GM20431 (cell line): ENCODE results near the gene FAM174B.

Experiments
- in situ Hi-C: fragments of 300-500 bp; cut with MseI, MboI; formaldehyde crosslinking; loops from one replicate; pipeline ENCODE4 v1.15.0; 2020; ENCODE audit warnings: low sequenced_read_pairs; ENCODE audit not compliant: unreplicated experiment

FAM174B gene

DNA sequence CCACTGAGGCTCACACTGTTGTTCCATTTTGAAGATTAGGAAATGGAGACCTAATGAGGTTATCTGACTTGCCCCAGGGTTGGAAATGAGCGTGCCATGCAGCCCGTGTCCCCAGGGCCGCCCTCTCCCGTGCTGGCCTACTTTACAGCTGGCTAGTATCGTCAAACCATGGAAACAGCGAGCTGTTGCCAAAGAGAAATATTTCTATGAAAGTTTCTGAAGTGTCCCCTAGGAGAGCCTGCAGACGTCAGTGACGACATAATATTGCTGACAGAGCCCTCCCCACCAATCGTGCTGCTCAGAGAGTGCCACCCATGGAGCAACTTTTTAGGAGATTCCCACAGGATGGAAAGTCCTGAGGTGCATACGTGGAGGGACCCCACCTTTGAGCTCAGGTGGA lies 11.2 kb upstream of the FAM174B start:
- in situ Hi-C loops = no loop called here

DNA sequence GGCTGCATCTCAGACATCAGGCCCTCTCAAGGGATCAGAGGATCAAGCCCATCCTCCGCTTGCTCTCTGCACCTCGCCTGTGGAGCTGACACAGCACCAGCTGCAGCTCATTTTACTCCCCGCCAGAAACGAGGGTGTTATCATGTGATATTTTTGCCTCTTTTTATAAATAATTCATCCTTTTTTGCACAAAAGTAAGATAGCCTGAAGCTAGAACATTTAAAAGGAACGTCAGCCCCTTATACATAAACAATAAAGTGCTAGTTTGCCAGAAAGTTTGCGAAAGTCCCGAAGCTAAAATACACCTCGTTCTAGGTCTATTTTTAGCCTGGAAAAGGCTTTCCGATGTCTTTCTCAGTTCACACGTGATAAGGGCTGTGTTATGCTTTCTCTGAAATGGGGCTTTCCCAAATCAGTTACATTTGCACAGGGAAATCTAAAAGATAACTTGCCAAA lies 9.6 kb upstream of the FAM174B start:
- in situ Hi-C loops = no loop called here

DNA sequence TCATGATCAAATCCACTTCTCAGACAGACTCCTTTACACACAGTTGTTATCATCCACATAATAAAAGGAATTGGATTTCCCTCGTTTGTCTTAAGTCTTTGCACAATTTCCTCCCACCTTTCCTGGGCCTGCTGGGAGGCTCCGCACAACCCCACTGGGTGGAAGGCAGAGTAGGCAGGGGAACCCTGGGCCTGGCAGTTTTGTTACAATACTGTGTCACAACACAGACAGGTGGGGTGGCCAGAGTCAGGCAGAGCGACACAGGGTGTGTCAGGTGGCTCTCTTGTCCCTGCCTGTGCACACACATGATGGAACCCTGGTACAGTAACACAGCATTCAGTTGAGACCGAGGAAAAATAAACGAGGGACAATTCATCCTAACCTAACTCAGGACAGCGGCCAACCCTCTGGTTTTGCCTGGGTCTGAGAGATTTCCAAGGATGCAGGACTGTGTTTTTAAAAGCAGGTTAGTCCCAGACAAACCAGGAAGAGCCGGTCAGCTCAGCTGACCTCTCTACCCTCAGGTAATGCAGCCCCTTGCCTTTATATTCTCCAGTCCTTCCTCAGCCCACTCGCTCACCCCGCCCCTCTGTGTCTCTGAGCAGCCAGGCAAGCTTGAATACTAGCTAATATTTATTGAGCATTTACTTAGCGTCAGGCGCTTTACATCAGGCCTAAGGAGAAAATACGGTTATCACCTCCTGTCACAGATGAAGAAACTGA lies 8.8 kb upstream of the FAM174B start:
- in situ Hi-C loops = no loop called here

- in situ Hi-C loops = no loop called here
These were observed 7.8 kb upstream of the FAM174B start for GRCh38 chr15:92663250-92663951.

DNA sequence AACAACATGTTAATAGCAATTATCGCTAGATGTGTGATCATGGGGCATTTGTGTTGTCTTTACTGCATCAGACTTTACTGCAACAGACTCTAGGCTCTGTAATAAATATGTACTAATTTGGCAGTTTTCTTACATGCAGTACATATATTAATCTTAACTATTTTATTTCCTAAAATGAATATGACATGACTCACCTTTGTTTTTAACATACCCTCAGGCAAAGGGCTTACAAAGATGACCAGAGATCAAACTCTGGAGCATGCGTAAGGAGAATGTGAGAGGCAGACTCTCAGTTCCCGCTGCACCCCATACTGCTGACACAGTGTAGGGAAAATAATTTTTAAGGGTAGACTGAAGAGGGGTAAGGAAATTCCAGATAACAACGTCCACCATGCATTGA lies 7.2 kb upstream of the FAM174B start:
- in situ Hi-C loops = no loop called here

- in situ Hi-C loops = no loop called here
These were observed 6.4 kb upstream of the FAM174B start for GRCh38 chr15:92661956-92662355.

DNA sequence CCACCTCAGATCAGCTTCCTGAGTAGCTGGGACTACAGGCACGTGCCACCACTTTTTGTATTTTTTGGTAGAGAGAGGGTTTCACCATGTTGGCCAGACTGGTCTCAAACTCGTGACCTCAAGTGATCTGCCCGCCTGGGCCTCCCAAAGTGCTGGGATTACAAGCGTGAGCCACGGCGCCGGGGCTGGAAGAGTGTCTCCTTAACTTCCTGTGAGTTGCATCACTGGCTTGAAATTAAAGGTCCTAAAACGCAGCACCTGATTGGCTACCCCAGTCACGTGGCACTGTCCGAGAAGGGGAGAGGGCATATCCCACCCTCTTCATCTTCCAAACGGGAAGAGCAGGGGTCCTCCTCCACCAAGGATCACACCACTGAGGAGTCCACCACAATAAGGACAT lies 5.5 kb upstream of the FAM174B start:
- in situ Hi-C loops = no loop called here

DNA sequence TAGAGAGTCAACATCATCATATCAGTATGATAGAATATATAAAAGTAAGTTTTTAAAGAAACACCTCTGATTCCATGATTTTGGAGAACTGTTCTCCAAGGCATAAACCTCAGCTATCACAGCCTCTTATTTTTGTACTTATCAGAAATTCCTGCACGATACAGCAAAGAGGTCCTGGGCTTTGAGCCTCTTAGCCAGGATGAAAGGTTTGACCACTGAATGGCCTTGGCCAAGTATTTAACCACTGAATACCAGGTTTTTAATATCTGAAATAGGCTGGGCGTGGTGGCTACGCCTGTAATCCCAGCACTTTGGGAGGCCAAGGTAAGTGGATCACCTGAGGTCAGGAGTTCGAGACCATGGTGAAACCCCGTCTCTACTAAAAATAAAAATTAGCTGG lies 1.9 kb upstream of the FAM174B start:
- in situ Hi-C loops = no loop called here

- in situ Hi-C loops = no loop called here
These were observed 514 bp upstream of the FAM174B start for GRCh38 chr15:92656089-92656488.

DNA sequence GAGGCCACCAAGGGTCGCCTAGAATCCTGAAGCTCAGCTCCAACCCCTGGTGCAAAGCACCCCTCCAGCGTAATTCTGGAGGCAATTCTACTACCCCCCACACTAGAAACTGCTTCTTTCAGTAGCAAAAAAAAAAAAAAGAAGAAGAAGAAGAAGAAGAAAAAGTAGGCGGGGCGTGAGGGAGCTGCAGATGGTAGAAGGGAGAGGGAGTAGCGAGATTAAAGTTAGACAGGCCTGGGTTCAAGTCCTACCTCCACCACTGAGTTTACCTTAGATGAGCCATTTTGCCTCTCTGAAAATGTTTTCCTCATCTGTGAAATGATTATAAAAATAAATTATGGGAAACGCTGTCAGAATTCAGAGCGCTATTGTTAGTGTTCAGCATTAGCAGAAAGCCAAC lies 913 bp downstream of the FAM174B start:
- in situ Hi-C loops = no loop called here

DNA sequence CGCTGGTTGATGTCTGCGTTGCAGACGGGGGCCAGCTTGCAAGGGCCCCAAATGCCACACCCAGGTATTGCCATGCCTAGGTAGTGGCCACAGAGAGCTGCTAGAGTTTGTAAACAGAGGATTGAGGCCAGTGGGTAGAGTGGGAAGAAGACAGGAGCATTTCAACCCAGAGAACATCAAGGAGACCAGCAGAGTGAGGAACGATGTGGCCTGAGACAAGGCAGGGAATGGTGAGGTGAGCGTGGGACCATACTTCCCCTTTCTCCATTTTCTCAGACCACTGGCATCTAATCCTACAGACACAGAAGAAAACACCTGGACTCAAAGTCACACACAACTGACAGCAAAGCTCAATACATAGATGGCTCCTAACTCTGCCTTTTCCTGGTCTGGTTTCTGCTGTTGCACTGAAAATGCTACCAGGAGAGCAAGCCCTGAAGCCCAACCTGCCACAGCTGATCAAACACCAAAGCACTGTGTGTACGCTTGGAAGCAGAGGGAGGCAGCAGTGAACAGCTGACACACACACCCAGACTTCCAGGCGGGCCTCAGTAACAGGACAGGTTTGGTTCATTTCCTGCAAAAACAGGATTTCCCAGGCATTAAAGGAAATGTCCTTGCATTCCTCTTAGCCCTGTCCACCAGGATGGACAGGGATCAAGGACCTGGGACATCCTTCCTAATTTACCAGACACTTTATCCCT lies 1.6 kb downstream of the FAM174B start:
- in situ Hi-C loops = no loop called here

DNA sequence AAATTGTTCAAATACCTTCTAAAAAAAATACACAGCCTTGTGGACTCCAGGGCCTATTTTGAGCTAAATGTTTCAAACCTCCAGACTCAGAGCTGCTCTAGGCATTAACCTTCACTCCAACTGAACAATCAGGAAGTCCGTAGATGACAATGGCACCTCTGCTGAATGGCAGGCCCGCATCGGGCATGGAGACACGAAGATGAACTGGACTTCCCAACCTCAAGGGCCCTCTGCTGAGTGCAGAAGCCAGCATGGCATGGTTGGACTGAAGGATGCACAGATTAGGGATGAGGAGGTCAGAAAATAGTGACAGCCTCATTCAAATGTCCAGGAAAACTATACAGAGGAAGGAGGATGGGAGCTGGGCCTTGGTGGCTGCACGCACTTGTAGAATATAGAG lies 2.2 kb downstream of the FAM174B start:
- in situ Hi-C loops = no loop called here

DNA sequence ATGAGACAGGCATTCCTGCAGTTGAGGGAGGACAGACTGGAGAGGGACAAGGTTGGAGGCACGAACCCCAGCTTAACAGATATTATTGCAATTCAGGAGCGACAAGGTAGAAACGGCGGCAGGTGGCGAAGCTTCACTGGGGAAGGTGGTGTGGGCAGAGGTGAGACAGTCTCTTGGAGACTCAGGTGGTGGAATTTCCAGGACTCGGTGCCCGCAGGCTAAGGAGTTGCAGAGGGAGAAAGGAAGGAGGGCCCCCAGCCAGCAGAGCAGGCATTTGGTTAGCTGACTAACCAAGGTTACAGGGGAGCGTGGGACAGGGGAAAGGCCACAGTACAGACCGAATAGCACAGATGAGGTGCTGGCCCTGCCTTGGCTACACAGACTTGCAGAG lies 3.0 kb downstream of the FAM174B start:
- in situ Hi-C loops = no loop called here

- in situ Hi-C loops = no loop called here
These were observed 3.5 kb downstream of the FAM174B start for GRCh38 chr15:92651877-92652575.

- in situ Hi-C loops = no loop called here
These were observed 4.6 kb downstream of the FAM174B start for GRCh38 chr15:92650966-92651365.

- in situ Hi-C loops = no loop called here
These were observed 5.3 kb downstream of the FAM174B start for GRCh38 chr15:92650256-92650655.

DNA sequence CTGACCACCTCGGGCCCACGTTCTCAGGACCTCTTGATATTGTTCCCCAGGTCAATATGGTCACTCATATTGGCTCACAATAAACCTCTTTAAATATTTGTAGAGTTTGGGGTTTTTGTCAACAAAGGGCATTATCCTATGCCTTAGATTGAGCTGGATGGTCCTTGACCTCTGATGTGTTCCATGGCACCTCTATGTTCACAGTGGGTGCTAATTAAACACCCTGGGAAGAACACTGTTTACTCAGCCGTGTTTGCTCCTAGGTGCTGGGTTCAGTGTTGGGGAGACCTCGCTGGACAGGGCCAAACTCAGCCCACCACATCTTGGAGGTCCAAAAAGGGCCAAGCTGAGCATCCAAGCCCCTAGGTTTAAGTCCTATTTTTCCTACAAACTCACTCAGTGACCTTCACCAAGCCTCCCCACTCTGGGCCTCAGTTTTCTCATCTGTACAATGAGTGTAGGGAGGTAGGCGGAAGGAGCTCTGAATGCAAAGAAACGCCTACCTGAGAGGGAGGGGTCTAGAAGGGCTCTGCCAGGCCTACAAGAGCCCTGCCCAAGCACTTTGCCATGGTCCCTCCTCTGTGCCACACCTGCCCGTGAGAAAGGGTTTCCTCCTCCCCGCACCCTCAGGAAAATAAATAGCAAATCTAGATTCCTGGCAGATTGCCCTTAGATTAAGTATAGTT lies 7.2 kb downstream of the FAM174B start:
- in situ Hi-C loops = no loop called here

DNA sequence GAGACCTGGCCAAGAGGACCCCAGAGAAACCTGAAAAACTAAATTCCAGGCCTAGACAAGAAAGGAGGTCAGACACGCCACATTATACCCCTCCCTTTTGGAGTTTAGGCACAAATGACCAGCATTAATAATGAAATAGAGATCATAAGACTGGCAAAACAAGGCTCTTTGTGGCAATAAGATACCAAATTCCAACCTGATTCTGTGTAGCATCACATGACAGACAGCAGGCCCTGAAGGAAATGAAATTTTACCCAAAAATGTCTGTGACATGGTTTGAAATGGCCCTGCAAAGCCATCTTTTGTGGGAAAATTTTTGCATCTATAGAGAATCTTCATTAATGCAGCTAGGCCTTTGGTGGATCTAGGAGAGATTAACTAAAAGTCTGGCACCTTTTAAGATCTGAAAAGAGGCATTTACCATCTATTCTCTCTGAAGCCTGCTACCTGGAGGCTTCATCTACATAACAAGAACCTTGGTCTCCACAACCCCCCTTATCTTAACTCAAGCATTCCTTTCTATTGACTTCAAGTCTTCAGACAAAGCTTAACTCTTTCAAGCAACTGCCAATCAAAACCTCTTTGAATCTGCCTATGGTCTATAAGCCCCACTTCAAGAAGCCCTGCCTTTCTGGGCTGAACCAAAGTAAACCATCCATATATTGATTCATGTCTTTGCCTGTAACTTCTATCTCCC lies 8.0 kb downstream of the FAM174B start:
- in situ Hi-C loops = no loop called here

- in situ Hi-C loops = no loop called here
These were observed 9.4 kb downstream of the FAM174B start for GRCh38 chr15:92646216-92646615.
